GM06990 (cell line): ENCODE measurements around the gene CCNI2.

Experiments used
- DNase-seq: peaks from one replicate; pipeline ENCODE4 v3.0.0-alpha.2; 2011; ENCODE audit not compliant: insufficient read length; ENCODE audit errors: extremely low read depth
- H3K27me3 ChIP-seq: replicated peaks from 2 replicates; pipeline ENCODE4 v1.6.0; 2011; ENCODE audit warnings: low read length; ENCODE audit not compliant: control insufficient read depth, insufficient read depth
- H3K36me3 ChIP-seq: 2 replicates; pipeline ENCODE4 v1.5.1; 2011; ENCODE audit warnings: low read length; ENCODE audit not compliant: control insufficient read depth, insufficient read depth
- H3K4me3 ChIP-seq: replicated peaks from 2 replicates; pipeline ENCODE4 v1.5.1; 2011; ENCODE audit warnings: low read depth, mild to moderate bottlenecking, control low read depth, low read length
- TF ChIP-seq, protein P1 (sequence below): IDR thresholded peaks from 2 replicates; pipeline ENCODE4 v1.5.1; 2011; ENCODE audit warnings: low read length, control low read depth, mild to moderate bottlenecking, inconsistent platforms; ENCODE audit not compliant: insufficient read depth, poor library complexity, severe bottlenecking

Gene CCNI2

DNA sequence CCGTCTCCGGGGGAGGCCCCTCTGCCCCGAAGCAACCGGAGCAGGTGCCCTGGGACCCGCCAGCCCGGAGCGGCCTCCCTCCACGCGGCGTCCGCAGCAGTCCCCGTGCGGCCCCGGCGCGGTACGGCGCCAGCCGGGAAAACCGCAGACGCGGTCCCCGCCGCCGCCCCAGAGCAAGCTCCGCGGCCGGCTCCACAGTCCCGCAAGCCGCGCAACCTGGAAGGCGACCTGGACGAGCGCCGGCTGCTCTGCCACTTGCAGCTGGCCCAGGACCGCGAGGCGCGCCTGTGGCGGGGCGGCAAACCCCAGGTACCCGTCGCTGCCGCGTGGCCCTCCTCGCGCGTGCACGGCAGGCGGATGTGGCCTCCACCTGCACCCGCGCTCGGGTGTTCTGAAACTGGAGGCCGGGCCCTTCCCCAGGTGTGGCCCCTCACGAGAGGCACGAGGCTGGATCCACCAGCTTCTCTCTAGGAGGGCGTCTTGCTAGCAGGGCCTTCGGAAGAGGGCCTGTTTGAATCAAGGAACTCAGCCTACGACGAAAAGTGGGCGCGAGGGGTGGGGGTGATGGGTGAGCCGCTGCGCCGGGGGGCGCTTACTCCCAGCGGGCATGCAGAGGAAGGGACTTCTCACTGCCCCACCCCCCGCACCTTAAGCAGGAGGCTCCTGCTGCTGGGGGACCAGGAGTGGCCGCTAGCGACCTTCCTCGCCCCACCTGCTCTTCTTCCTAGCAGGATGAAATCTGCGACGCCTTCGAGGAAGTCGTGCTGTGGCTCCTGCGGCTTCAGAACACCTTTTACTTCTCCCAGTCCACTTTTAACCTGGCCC is 602 bp downstream of the CCNI2 start:
- TF ChIP-seq, protein P1, sequence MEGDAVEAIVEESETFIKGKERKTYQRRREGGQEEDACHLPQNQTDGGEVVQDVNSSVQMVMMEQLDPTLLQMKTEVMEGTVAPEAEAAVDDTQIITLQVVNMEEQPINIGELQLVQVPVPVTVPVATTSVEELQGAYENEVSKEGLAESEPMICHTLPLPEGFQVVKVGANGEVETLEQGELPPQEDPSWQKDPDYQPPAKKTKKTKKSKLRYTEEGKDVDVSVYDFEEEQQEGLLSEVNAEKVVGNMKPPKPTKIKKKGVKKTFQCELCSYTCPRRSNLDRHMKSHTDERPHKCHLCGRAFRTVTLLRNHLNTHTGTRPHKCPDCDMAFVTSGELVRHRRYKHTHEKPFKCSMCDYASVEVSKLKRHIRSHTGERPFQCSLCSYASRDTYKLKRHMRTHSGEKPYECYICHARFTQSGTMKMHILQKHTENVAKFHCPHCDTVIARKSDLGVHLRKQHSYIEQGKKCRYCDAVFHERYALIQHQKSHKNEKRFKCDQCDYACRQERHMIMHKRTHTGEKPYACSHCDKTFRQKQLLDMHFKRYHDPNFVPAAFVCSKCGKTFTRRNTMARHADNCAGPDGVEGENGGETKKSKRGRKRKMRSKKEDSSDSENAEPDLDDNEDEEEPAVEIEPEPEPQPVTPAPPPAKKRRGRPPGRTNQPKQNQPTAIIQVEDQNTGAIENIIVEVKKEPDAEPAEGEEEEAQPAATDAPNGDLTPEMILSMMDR, result no peak
- Histone ChIP-seq H3K36me3 (no peaks in the 10 kb centered on the region), H3K4me3 (peak overlapping the region; percentile 70), H3K27me3 (no peaks in the 10 kb centered on the region)
- DNase-seq, result peak; percentile 66

DNA sequence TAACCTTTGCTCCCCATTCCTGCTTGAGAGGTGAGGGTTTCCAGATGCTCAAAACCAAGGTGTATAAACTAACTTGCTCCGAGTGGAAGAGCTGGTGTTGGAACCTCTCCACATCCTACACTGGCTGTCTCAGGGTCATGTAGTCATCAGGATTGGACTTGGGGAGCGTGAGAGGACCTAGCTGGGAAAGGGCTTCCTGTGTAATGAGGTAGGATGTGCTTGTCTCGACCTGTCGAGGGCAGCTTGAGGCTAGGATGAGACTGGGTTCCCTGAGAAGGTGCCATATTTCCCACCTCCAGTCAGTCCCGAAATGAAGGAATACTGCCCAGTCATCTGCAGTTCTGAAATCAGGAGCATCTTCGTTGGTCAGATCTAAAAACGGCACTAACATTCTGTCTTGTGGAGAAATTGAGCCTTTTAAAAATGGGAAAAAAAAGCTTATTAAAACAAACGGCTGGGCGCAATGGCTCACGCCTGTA is 1.3 kb downstream of the CCNI2 start:
- no peaks in the 10 kb centered on the region for H3K27me3 ChIP-seq
- TF ChIP-seq, protein P1, result no peak
- DNase-seq, result no peak

DNA sequence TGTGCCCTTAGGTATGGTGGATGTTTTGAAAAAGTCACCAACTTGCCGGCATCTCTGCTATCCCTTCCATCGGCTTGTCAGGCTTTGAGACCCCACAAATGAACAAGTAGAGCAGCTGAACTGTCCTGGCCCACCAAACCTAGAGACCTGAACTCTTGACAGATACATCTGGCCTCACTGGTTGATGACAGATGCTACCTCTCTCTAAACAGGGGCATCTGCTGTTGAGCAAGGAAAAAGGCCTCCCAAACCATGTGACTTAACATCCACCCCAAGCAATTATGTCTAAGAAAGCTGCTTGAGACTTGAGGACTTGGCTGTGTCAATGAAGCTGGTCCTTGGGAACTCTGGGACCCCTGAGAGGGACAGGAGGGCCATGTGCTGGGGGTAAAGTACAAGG is 2.3 kb downstream of the CCNI2 start:
- Histone ChIP-seq H3K36me3 (peaks cover 2% of the 10 kb centered on the region; the same call in 1 of the 2 replicates), H3K27me3 (no peaks in the 10 kb centered on the region), H3K4me3 (no peak overlapping the region)
- TF ChIP-seq, protein P1, result no peak
- no peak for DNase-seq

More for the DNA sequence above, 1.3 kb downstream of the CCNI2 start:
- H3K36me3 ChIP-seq, result no peaks in the 10 kb centered on the region
- H3K4me3 ChIP-seq, result no peak overlapping the region

GRCh38 chr5:132750471-132751230 is 3.4 kb downstream of the CCNI2 start:
- H3K4me3 ChIP-seq, result no peak overlapping the region; the same call in 1 of the 2 replicates
- peaks cover 2% of the 10 kb centered on the region; the same call in 1 of the 2 replicates for H3K36me3 ChIP-seq
- H3K27me3 ChIP-seq, result no peaks in the 10 kb centered on the region
- TF ChIP-seq, protein P1, result no peak
- no peak for DNase-seq

- peak; percentile 43 for DNase-seq
- Histone ChIP-seq H3K27me3 (no peaks in the 10 kb centered on the region), H3K36me3 (peaks cover 2% of the 10 kb centered on the region; the same call in 1 of the 2 replicates), H3K4me3 (no peak overlapping the region)
- TF ChIP-seq, protein P1, result no peak
These were observed 4.2 kb downstream of the CCNI2 start for GRCh38 chr5:132751444-132751843.
